Astrocyte of the spinal cord (primary cell): ENCODE data around the gene BRD4.

Source experiments
- DNase-seq: peaks from one replicate; pipeline ENCODE4 v3.0.0; 2011; ENCODE audit warnings: low read depth, low spot score
- H3K4me3 ChIP-seq: 2 replicates; pipeline ENCODE4 v1.5.1; 2011; ENCODE audit warnings: low read depth, mild to moderate bottlenecking, low read length, moderate library complexity
- CTCF ChIP-seq: IDR thresholded peaks from 2 replicates; pipeline ENCODE4 v1.5.1; 2012; ENCODE audit warnings: low read depth, mild to moderate bottlenecking, low read length, inconsistent platforms
- in situ Hi-C: cut with HindIII; loops from 2 replicates; pipeline ENCODE4 v1.10.0; 2017; ENCODE audit warnings: low sequenced_read_pairs

Gene BRD4

GRCh38 chr19:15252398-15253018, 79.8 kb downstream of the BRD4 start:
- no peak overlapping the region for H3K4me3 ChIP-seq
- DNase-seq: peak; percentile 46
- in situ Hi-C loops: no loop called here
- TF ChIP-seq CTCF: peak; percentile 63

GRCh38 chr19:15251749-15252397, 80.5 kb downstream of the BRD4 start:
- in situ Hi-C loops: no loop called here
- no peak overlapping the region for H3K4me3 ChIP-seq
- TF ChIP-seq CTCF: peak; percentile 77
- DNase-seq: peak; percentile 96

GRCh38 chr19:15251010-15251748, 81.2 kb downstream of the BRD4 start:
- H3K4me3 ChIP-seq: no peak overlapping the region
- TF ChIP-seq CTCF: no peak
- peak; percentile 80 for DNase-seq
- in situ Hi-C loops: no loop called here

GRCh38 chr19:15250640-15250993, 81.7 kb downstream of the BRD4 start:
- no peak for DNase-seq
- in situ Hi-C loops: no loop called here
- no peak for TF ChIP-seq CTCF
- H3K4me3 ChIP-seq: no peak overlapping the region

- peak; percentile 3 for TF ChIP-seq CTCF
- in situ Hi-C loops: no loop called here
- peak; percentile 92 for DNase-seq
- no peak overlapping the region for H3K4me3 ChIP-seq
These were observed 82.2 kb downstream of the BRD4 start for GRCh38 chr19:15249972-15250639.

- in situ Hi-C loops: no loop called here
- DNase-seq: no peak
- TF ChIP-seq CTCF: peak; percentile 5
- H3K4me3 ChIP-seq: no peak overlapping the region
These were observed 82.8 kb downstream of the BRD4 start for GRCh38 chr19:15249528-15249874.
